Measurements from ENCODE around the gene GABRR2. TPM values are rescaled to one million over a fixed set of nuclear protein-coding genes. Genes with fewer than 3 reads are reported as not detected.

GABRR2 gene
- total RNA-seq, 1 donor from 2014 or later: 0.61 TPM

GRCh38 chr6:89281779-89282246, 33.3 kb downstream of the GABRR2 start:
- FAIRE-seq (no peak), DNase-seq (ENCODE audit: low read depth) (peak; percentile 3)
- H2AFZ ChIP-seq (ENCODE audit: low read depth, low read length): no peak overlapping the region
- Mint-ChIP-seq H3K4me3 (ENCODE audit: unreplicated experiment) (no peak overlapping the region), H3K27ac (ENCODE audit: unreplicated experiment) (no peak overlapping the region), H3K9me3 (ENCODE audit: unreplicated experiment) (peaks cover 2% of the 10 kb centered on the region), H3K4me1 (ENCODE audit: low read depth, unreplicated experiment) (no peaks in the 10 kb centered on the region), H3K36me3 (ENCODE audit: low read depth, unreplicated experiment) (no peaks in the 10 kb centered on the region), H3K27me3 (ENCODE audit: low read depth, unreplicated experiment) (peaks cover 27% of the 10 kb centered on the region)
- peaks cover 3% of the 10 kb centered on the region for H3K27me3 ChIP-seq (ENCODE audit: insufficient read depth, low read length)
- H3K79me2 ChIP-seq (ENCODE audit: insufficient read depth, low read length): no peaks in the 10 kb centered on the region
- peak; percentile 41 for TF ChIP-seq CTCF (IDR thresholded peaks at IDR 0.05; ENCODE audit: insufficient read depth, low read depth, low read length)
- TF ChIP-seq EZH2 (IDR thresholded peaks at IDR 0.05; ENCODE audit: insufficient read depth, low read length): no peak
- H4K20me1 ChIP-seq (ENCODE audit: insufficient read depth, low read length): no peaks in the 10 kb centered on the region
- H3K9me3 ChIP-seq (ENCODE audit: insufficient read depth, low read depth, low read length): no peaks in the 10 kb centered on the region
- H3K27ac ChIP-seq (ENCODE audit: low read depth, low read length): no peak overlapping the region
- no peaks in the 10 kb centered on the region for H3K36me3 ChIP-seq (ENCODE audit: insufficient read depth, low read length)
- H3K4me3 ChIP-seq (ENCODE audit: insufficient read depth, low read depth, low read length): no peak overlapping the region
- no peak overlapping the region for H3K4me2 ChIP-seq (ENCODE audit: low read length)
- H3K4me1 ChIP-seq (ENCODE audit: insufficient read depth, low read length): no peaks in the 10 kb centered on the region
- no peak overlapping the region for H3K9ac ChIP-seq (ENCODE audit: low read length)

GRCh38 chr6:89278956-89279355, 36.1 kb downstream of the GABRR2 start:
- Histone ChIP-seq H4K20me1 (ENCODE audit: insufficient read depth, low read length) (no peaks in the 10 kb centered on the region), H3K4me2 (ENCODE audit: low read length) (no peak overlapping the region), H3K36me3 (ENCODE audit: insufficient read depth, low read length) (no peaks in the 10 kb centered on the region), H3K79me2 (ENCODE audit: insufficient read depth, low read length) (no peaks in the 10 kb centered on the region), H3K9ac (ENCODE audit: low read length) (no peak overlapping the region), H2AFZ (ENCODE audit: low read depth, low read length) (no peak overlapping the region), H3K4me1 (ENCODE audit: insufficient read depth, low read length) (no peaks in the 10 kb centered on the region), H3K27ac (ENCODE audit: low read depth, low read length) (no peak overlapping the region), H3K9me3 (ENCODE audit: insufficient read depth, low read depth, low read length) (no peaks in the 10 kb centered on the region), H3K4me3 (ENCODE audit: insufficient read depth, low read depth, low read length) (no peak overlapping the region), H3K27me3 (ENCODE audit: insufficient read depth, low read length) (peaks cover 3% of the 10 kb centered on the region)
- H3K9me3 Mint-ChIP-seq (ENCODE audit: unreplicated experiment): no peaks in the 10 kb centered on the region
- TF ChIP-seq CTCF (IDR thresholded peaks at IDR 0.05; ENCODE audit: insufficient read depth, low read depth, low read length): no peak
- TF ChIP-seq EZH2 (IDR thresholded peaks at IDR 0.05; ENCODE audit: insufficient read depth, low read length): no peak
- DNase-seq (ENCODE audit: low read depth): no peak
- no peak overlapping the region for H3K4me3 Mint-ChIP-seq (ENCODE audit: unreplicated experiment)
- no peaks in the 10 kb centered on the region for H3K36me3 Mint-ChIP-seq (ENCODE audit: low read depth, unreplicated experiment)
- no peaks in the 10 kb centered on the region for H3K4me1 Mint-ChIP-seq (ENCODE audit: low read depth, unreplicated experiment)
- H3K27me3 Mint-ChIP-seq (ENCODE audit: low read depth, unreplicated experiment): peaks cover 21% of the 10 kb centered on the region
- FAIRE-seq: no peak
- no peak overlapping the region for H3K27ac Mint-ChIP-seq (ENCODE audit: unreplicated experiment)

- H3K79me2 ChIP-seq (ENCODE audit: insufficient read depth, low read length): no peaks in the 10 kb centered on the region
- H3K36me3 ChIP-seq (ENCODE audit: insufficient read depth, low read length): no peaks in the 10 kb centered on the region
- no peak overlapping the region for H3K4me2 ChIP-seq (ENCODE audit: low read length)
- peaks cover 25% of the 10 kb centered on the region for H3K27me3 Mint-ChIP-seq (ENCODE audit: low read depth, unreplicated experiment)
- H4K20me1 ChIP-seq (ENCODE audit: insufficient read depth, low read length): no peaks in the 10 kb centered on the region
- no peak overlapping the region for H3K27ac ChIP-seq (ENCODE audit: low read depth, low read length)
- no peak for DNase-seq (ENCODE audit: low read depth)
- H3K27me3 ChIP-seq (ENCODE audit: insufficient read depth, low read length): peaks cover 3% of the 10 kb centered on the region
- H3K9ac ChIP-seq (ENCODE audit: low read length): no peak overlapping the region
- no peak for TF ChIP-seq EZH2 (IDR thresholded peaks at IDR 0.05; ENCODE audit: insufficient read depth, low read length)
- no peak for FAIRE-seq
- H3K4me3 ChIP-seq (ENCODE audit: insufficient read depth, low read depth, low read length): no peak overlapping the region
- no peak overlapping the region for H2AFZ ChIP-seq (ENCODE audit: low read depth, low read length)
- H3K36me3 Mint-ChIP-seq (ENCODE audit: low read depth, unreplicated experiment): no peaks in the 10 kb centered on the region
- no peaks in the 10 kb centered on the region for H3K4me1 ChIP-seq (ENCODE audit: insufficient read depth, low read length)
- no peak overlapping the region for H3K27ac Mint-ChIP-seq (ENCODE audit: unreplicated experiment)
- no peaks in the 10 kb centered on the region for H3K9me3 Mint-ChIP-seq (ENCODE audit: unreplicated experiment)
- no peak overlapping the region for H3K4me3 Mint-ChIP-seq (ENCODE audit: unreplicated experiment)
- H3K9me3 ChIP-seq (ENCODE audit: insufficient read depth, low read depth, low read length): no peaks in the 10 kb centered on the region
- no peaks in the 10 kb centered on the region for H3K4me1 Mint-ChIP-seq (ENCODE audit: low read depth, unreplicated experiment)
Observed at GRCh38 chr6:89275900-89276299, 39.2 kb downstream of the GABRR2 start.
